HG02938 (cell line): ENCODE results near the gene PPTC7.
"Not testable (repeated sequence)": the region's sequence is repeated elsewhere in the genome, so short reads cannot be mapped to it uniquely, and the experiment has no call there.

Experiments used
- ATAC-seq: cut with Tn5 transposase; IDR thresholded peaks from one replicate; pipeline ENCODE4 v1.9.1; 2021; ENCODE audit warnings: mild to moderate bottlenecking, moderate library complexity; ENCODE audit not compliant: unreplicated experiment

PPTC7 gene

GRCh38 chr12:110562386-110562785 lies 20.7 kb downstream of the PPTC7 start:
- ATAC-seq: not testable (repeated sequence)

DNA sequence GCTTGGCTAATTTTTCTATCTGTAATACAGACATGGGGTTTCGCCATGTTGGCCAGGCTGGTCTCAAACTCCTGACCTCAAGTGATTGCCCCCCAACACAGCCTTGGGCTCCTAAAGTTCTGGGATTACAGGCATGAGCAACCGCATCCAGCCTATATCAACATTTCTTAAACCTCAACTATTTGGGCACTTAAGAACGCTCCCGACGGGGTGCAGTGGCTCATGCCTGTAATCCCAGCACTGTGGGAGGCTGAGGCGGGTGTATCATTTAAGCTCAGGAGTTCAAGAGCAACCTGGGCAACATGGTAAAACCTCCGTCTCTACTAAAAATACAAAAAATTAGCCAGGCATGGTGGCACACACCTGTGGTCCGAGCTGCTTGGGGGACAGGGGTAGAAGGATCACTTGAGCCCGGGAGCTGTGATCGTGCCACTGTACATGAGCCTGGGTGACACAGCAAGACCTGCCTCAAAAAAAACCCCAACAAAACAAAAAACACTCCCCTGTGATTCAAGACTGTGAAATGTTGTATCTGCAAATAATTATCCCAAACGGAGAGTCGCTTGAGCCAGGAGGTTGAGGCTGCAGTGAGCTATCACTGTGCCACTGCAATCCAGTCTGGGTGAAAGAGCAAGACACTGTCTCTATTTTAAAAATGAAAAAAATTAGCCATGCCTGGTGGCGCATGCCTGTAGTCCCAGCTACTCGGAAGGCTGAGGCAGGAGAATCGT lies 21.5 kb downstream of the PPTC7 start:
- ATAC-seq: no peak

- no peak for ATAC-seq
Measured at GRCh38 chr12:110560946-110561345, 22.2 kb downstream of the PPTC7 start.

GRCh38 chr12:110560048-110560447 lies 23.1 kb downstream of the PPTC7 start:
- ATAC-seq: no peak

DNA sequence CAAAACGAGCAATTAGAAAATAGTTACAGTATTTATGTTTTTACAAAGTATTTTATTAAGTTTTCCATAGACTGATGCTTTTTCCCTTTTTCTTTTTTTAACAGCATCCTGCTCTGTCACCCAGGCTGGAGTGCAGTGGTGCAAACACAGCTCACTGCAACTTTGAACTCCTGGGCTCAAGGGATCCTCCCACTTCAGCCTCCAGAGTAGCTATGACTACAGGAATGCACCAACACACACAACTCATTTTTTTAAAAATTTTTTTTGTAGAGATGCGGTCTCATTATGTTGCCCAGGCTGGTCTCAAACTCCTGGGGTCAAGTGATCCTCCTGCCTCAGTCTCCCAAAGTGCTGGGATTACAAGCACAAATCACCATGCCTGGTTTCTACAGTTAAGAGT lies 24.2 kb downstream of the PPTC7 start:
- ATAC-seq: not testable (repeated sequence)

- no peak for ATAC-seq
Measured at GRCh38 chr12:110557300-110557699, 25.8 kb downstream of the PPTC7 start.

DNA sequence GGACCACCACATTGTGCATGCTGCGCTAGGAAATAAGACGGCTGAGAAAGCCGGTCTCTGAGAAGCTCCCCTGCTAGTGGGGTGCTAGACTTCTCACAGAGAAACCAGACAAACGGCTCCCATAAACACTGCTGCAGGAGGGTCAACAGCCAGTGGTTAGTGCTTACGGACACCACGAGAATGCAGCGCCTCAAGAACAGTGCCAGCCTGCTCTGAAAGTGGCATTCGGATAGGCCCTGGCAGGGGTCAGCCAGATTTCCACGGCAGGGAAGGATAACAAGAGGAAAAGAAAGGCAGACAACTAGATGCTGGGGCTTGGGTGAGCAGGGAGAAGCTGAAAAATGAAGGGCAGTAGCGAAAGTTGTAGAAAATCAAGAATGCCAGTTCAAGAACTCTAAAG lies 26.4 kb downstream of the PPTC7 start:
- ATAC-seq: no peak

DNA sequence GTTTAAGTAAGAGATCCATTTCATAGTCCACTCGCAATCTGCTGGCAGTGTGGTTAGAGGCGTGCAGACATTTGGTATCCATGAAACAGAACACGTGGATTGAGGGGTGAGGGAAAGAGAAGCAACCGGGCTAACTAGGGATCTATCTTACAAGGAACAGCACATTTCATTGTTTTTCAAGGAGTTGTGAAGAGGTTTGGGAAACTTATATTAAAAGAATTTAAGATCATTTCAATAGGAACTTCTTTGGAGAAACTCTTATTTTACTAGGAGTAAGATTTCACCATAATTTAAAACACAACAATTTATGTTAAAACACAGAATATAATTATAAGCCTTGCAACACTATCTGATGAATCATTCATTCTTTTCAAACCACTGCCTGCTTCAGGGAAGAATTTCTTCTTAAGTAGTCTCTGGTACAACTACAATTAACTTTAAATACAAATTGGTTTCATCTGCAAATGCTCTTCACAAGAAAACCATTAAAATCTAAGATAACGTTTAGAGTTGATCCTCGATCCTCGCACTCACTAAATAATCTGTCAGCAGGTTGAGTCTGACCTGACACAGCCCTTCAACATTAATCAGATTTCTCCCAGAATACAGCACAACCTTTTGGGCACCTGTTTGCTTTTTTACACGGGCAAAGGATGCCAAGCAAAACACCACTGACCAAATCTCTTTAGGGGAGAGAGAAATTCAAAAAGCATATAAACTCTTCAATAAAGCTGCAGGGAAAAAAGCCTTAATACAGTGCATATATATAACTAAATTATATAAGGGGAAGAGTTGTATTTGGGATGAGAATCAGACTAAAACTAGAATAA lies 27.3 kb downstream of the PPTC7 start:
- no peak for ATAC-seq

GRCh38 chr12:110554184-110554583 lies 28.9 kb downstream of the PPTC7 start:
- no peak for ATAC-seq

- ATAC-seq: no peak
Measured at GRCh38 chr12:110550981-110551380, 32.1 kb downstream of the PPTC7 start.

DNA sequence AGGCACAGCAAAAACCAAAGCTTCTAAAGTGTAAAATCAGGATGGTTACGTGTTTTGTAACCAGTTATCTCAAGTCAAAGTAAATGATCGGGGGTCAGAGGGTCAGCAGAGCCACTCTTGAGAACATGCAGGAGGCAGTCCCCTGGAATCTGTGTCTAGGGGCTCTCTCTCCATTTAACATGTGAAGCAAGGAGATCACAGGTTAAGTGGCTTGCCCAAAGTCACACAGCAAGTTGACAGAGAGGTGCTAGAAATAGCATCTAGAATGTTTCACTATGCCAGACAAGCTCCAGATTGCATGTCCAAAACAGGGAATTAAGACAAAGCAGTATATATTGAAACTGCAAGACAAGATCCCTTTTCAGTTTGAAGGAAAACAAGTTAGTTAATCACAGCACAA lies 33.4 kb downstream of the PPTC7 start:
- ATAC-seq: no peak

- no peak for ATAC-seq
Measured at GRCh38 chr12:110548678-110549077, 34.4 kb downstream of the PPTC7 start.

DNA sequence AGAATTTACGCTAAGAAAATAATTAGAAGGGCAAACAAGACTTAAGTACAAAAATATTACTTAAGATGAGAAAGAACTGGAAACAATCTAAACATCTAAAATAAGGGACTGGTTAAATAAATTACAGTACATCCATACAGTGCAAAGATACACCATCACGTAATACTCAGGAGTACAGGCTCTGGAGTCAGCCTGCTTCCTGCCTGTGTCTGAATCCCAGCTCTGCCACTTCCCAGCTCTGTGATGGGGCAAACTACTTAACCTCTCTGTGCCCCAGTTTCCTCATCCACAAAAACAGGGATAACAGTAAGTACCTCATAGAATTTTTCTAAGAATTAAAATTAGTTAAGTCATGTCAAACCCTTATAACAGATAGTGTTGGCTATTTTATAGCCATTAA lies 36.0 kb downstream of the PPTC7 start:
- ATAC-seq: no peak

DNA sequence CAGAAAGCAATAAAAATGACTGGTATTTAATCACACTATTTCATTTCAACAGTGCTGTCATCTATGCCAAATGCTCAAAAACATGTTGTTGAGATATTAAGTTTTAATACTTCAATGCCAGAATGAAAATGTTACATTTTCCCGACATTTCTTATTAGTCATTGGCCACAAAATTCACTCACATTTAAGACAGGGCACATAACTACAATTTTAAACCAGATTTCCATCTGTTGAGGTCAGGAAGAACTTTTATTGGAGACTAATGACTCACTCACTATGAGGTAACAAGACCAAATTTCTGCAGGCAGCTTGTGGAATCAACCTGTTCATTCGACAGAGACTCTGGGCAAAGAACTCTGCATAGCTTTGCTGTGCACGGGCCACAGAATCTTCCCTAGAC lies 36.8 kb downstream of the PPTC7 start:
- ATAC-seq: no peak

GRCh38 chr12:110545812-110546211 lies 37.3 kb downstream of the PPTC7 start:
- no peak for ATAC-seq

DNA sequence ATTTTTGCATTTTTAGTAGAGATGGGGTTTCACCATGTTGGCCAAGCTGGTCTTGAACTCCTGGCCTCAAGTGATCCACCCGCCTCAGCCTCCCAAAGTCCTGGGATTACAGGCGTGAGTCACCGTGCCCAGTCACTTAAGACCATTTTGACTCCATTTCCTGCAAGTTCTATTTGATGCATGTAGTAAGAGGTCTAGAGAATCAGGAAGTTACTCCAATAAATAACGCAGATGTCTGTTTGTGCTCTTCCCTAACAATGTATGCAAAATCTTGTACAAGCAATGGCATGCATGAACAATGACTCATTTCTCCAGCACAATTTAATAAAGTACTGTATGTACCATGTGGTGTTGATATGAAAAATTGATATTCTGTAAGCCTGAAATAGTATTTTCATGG lies 37.9 kb downstream of the PPTC7 start:
- ATAC-seq: not testable (repeated sequence)

GRCh38 chr12:110543965-110544364 lies 39.2 kb downstream of the PPTC7 start:
- ATAC-seq: no peak

DNA sequence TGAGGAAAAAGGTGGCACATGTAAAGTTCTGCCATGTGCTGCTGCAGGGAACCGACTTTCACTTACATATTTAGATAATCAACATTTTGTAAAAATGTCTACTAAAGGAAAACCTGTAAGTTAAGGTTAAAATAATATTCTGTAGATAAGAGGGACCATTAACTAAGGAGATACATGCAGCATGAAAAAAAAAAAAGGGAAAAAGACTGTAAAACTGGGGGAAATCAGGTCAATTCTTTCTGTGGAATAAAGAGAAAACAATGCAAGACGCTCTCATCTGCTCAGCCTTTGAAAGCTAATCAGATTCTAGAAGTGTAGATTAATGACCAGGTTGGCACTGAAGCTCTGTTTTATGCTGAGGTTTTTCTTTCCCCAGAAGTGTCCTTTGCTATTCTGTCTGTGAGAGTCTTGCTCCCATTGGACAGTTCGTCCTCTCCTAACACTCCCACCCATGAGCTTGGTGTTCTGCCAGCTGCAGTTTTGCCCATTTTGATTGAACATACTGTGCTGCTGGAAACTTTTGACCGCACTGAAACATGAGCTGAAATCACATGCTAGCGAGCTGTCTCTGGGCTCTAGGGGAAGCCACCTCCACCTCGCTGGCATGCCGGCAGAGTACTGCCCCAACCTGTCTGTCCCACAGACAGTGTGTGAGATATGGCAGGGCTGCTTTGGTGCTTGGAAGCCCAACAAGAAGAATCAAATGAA lies 39.7 kb downstream of the PPTC7 start:
- ATAC-seq: no peak

GRCh38 chr12:110540048-110540447 lies 43.1 kb downstream of the PPTC7 start:
- ATAC-seq: no peak

DNA sequence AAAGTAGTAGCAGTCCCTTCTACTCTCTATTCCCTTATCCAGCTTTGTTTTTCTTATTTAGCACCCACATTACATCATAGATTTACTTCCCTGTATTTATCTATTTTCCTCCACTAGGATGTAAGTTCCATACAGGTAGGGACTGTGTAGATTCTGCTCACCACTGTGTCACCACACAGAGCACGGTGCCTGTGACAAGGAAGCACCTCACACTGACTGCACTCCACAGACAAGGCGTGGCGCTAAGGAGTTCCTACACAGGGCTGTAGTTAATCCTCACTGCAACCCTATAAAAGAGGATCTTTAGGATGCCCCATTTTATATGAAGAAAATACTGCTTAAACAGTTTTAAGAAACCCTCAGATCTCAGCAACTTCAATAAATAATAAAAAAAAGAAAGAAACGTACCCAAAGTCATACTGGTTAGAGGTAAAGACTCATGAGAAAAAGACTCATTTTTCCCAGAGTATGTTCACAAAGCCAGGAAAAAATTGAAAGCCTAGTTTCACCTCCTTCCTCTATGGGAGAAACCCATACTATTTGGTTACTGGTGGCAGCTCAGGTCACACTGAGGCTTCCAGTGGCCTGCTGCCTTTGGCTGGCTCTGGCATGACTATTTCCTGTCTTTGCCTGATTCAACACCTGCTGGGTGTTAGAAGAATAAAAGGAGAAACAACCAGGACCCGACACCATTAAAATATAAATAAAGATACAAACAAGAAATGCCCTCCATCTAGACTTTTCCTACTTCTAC lies 44.1 kb downstream of the PPTC7 start:
- no peak for ATAC-seq
